NCI-H446 (cell line): Measurements from ENCODE around the gene SLC6A18.
"Not testable (repeated sequence)": the region's sequence is repeated elsewhere in the genome, so short reads cannot be mapped to it uniquely, and the experiment has no call there.

Experiments
- DNase-seq, 2 experiments: peaks; one replicate each; lab custom pipeline; 2025; lab: John Stamatoyannopoulos, UW

Gene SLC6A18

DNA sequence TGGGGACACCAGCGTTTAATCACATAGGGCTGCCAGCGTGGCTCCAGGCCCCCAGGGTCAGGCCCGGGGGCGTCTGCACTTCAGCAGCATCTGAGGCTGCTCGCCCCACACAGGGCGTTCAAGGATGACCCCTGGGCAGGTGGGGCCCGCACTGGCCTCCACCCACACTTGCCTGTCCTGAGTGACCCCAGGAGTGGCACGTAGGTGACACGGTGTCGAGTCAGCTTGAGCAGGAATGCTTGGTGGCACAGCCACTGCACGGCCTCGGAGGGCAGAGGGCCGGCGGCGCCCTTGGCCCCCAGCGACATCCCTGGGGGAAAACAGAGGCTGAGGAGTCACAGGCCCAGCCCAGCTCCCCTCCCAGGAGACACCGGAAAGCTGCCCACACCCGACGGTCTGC lies 29.0 kb downstream of the SLC6A18 start:
- DNase-seq: no peak

DNA sequence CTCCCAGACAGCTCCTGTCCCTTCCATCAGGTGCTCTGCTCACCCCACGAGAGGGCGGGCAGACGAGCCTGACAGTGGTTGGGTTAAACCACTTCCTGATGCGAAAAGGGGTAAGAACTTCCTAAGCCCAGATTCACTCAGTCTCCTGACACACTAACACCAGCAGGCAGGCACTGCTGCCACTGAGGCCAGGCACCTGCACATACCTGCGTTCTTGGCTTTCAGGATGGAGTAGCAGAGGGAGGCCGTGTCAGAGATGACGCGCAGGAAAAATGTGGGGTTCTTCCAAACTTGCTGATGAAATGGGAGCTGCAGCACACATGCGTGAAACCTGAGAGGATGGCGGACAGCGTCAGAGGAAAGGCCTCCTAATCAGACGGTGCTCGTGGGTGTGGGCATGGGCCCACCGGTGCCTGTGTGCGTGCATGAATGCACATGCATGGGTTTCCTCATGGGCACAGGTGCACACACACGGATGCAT lies 29.9 kb downstream of the SLC6A18 start:
- DNase-seq: no peak

DNA sequence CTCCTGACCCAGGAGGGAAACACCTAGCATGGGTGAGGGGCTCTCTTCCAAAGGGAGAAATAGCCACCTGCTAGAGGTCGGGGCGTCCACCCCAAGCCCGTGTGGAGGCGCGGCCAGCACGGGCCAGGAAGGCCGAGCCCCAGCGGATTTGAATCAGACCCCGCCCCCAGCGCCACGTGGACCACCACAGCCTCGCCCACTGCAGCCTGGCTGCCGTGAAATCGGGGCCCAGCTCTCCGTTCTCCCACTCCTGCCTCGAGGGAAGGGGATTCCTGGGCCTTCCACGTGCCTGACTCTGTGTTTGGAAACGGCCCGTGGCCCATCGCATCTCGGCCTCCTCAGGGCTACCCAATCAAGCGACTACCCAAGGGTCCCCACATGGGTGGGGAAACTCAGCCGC lies 31.6 kb downstream of the SLC6A18 start:
- DNase-seq: no peak

DNA sequence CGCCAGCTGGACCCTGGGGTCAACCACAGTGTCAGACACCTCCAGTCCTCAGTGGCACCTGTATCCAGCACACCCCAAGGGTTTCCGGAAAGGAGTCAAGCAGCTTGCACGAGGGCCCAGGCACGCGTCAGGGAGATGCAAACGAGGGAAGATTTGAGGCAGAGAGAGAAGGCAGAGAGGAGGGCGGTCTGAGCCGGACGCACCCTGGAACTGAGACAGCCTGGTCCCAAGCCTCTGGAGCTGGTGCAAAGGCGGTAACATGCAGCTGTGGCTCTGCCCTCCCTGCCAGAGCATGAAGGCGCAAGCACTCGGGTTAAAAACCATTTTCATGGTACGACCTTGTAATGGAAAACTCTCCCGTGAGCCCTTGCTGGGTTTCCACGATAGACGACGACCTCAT lies 32.2 kb downstream of the SLC6A18 start:
- DNase-seq: no peak

DNA sequence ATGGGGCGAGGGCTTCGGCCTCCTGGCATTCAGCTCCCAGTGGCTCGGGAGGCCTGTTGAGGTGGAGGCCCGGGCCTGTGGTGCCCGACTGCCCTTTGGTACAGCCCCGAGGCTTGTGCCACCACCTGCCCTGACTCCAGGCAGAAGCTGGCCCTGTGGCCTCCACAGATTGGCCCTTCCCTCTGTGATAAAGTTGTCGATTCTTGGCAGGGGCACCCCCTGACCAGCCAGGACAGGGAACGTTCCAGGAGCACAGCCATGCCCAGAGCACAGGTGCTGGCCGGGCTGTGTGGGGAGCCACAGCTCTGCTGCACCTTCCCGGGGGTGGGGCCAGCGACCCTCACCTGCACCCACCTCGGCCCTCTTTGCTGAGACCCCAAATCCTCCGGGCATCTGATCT lies 32.7 kb downstream of the SLC6A18 start:
- no peak for DNase-seq

DNA sequence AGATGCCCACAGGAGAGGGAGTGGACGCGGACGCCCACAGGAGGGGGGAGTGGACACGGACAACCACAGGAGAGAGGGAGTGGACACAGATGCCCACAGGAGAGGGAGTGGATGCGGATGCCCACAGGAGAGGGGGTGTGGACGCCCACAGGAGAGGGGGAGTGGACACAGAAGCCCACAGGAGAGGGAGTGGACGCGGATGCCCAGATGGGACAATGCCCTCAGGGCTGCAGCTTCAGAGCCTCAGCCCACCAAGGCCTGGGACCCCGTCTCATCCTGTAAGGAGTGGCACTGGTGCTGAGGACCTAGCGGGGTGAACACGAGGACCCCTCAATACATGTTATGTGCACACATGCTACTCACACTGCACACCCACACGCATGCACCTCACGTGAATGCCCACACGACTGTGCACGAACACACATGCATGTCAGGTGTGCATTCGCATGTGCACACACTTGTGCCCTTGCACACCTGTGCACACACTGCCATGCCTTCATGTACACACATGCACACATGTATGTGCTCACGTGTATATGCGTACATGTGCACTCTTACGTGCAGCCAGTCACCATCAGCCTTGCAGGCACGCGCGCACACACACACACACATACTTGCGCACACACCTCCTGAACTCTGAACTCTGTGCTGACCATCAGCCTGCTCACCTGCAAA lies 34.8 kb downstream of the SLC6A18 start:
- no peak for DNase-seq

DNA sequence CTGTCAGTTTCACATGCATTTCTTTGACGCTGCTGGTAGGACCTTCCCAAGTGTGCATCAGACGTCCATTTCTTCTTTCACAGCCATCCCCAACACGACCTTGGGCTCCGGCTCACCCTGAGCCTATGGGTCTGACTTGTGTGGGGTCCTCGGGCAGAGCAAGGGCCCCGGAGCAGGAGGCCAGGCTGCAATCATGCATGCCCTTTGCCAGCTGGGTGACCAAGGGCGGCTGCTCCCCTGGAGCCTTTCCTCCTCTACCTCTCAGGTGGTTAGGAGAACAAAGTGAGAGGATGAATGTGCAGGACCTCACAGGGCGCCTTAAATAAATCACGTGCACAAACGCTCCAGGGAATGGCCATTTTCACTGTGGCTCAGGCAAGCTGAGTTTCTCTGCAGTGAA lies 36.5 kb downstream of the SLC6A18 start:
- DNase-seq: no peak

DNA sequence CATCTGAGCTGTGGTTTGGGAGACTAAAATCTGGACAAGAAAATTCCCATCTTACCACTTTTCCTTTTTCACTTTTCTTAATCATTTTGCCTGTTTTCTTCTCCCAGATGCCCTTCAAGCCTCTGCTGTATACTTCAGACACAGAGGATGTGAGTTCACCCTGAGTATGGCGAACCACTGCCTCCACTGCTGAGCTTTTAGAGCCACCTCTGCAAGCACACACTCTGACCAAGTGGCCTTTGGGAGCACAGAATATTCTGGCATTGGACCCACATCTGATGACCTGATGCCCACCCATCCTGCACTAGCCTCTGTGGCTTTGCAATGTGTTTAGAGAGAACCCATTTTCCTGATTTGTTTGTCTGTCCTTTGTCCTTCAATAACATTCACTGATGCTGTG lies 37.2 kb downstream of the SLC6A18 start:
- DNase-seq: no peak

DNA sequence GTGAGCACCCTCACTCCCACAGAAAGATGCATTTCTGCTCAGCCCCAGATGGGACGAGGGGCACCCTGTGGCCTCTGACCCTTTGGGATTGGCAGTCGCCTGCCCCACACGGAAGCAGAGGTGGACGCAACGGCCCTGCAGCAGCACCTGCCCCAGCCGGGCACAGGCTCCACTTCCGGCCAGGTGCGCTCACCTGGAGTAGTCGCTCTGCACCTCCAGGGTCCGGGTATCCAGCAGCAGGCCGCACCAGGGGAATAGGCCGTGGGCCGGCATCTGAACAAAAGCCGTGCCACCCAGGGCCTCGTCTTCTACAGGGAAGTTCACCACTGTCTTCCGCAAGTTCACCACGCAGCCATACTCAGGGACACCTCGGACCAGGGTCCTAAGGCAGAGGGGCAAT lies 39.0 kb downstream of the SLC6A18 start:
- no peak for DNase-seq

DNA sequence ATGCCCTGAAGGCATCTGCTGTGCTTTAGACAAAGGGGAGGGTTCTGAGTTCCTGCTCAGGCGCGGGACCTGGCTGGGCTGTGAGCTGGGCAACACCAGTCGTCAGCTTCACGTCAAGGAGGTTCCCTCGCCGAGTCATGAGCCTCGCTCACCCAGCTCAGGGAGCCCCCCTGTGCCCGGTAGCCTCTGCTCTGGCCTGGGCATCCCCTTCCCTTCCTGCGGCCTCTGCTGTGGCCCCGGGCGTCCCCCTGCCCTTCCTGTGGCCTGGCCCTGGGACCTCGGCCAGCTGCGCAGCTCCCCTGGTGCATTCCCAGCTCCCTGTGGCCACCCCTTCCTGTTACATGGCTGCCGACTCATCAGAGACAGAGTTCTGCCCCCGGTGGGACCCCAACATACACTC lies 39.8 kb downstream of the SLC6A18 start:
- DNase-seq: no peak

DNA sequence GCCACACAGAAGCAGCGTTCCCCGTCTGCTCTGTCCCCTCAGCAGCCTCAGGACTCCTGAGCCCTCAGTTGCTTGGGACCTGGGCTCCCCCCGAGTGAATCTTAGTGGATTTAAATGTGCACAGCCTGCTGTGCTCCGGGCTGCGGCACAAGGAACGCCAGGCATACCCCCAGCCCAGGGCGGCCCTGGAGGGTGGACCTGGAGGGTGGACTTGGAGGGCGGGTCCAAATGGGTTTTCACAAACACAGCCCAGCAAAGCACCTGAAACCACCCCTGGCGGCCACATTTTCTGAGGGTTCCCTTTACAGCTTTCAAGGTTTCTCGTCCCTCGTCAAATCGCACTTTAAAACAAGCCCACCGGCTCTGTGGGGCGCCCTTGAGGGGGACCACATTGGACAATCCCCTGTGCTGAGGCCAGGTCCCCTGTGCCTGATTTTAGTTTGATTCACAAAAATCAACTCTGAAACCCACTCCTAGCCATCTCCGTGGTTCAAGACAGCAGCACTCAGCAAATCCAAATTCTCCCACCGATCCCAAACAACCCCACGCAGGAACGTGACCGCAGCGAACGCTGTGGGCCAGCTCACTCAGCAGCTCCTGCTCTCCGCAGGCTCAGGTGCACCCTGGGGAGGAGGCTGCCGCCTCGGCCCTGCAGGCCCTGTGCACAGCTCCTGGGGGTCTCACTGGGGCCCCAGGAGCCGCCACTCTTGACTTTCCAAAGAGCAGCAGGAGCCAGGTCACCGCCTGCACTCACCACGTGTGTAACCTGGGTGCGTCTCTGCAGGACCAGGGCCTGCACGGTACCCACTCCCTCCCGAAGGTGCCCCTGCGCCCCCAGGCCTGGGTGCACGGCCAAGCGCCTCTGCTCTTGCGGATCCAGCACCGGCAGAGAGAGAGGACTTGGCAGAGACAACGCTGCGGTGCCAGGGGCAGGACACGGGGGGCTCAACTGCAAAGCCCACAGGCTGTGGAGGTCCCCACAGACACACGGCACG lies 40.6 kb downstream of the SLC6A18 start:
- no peak for DNase-seq

DNA sequence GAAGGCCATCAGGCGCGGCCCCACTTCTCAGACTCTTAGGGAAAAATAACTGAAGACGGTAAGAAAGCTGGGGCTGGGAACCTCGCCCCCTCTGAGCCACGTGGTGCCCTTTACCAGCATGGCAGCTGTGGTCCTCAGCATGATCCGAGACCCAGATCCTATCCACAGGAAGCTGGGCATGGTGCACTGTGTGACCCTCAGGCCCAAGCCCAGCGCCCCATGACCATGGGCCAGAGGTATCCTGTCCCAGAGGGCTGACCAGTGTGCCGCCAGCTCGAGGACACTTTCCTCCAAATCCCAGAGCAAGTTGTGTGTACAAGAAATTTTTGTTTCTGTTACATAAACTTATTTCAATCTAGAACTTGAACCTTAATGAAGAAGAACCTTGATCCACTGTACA lies 41.6 kb downstream of the SLC6A18 start:
- DNase-seq: no peak

DNA sequence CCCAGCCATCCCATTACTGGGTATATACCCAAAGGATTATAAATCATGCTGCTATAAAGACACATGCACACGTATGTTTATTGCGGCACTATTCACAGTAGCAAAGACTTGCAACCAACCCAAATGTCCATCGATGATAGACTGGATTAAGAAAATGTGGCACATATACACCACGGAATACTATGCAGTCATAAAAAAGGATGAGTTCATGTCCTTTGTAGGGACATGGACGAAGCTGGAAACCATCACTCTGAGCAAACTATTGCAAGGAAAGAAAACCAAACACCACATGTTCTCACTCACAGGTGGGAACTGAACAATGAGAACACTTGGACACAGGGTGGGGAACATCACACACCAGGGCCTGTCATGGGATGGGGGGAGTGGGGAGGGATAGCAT lies 42.3 kb downstream of the SLC6A18 start:
- not testable (repeated sequence) for DNase-seq

DNA sequence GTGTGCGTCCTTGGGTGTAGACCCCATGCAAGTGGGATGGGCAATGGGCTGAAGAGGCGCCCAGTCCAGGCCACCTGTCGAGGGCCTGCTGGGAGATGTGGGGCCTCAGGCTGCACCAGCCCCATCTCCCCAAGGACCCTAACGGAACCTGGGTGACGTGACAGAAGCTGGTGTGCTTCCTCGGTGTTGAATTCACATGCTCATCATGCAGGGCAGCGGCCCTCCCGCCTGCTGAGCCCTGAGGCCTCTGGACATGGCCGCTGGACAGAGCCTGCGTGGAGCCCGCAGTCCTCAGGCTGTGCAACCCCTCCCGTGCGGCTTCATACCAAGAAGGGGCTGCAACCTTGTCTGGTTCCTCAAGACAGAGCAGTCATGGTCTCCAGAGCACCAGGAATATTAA lies 42.9 kb downstream of the SLC6A18 start:
- no peak for DNase-seq

DNA sequence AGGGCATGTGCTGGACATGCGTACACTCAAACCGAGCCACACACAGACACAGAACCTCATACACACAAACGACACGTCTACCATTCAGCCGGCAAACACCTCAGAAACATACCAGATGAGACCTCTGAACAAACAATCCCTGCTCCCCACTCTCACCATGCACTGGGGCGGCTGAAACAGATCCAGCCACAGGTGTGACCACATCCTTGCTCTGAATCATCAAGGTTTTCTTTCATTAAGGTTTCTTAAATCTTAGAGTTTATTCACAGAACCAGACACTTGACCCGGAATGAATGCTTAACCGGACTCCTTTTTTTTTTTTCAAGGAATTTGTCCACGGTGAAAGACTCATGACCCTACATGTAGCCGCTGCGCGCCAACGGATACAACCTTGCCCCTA lies 43.5 kb downstream of the SLC6A18 start:
- DNase-seq: no peak

DNA sequence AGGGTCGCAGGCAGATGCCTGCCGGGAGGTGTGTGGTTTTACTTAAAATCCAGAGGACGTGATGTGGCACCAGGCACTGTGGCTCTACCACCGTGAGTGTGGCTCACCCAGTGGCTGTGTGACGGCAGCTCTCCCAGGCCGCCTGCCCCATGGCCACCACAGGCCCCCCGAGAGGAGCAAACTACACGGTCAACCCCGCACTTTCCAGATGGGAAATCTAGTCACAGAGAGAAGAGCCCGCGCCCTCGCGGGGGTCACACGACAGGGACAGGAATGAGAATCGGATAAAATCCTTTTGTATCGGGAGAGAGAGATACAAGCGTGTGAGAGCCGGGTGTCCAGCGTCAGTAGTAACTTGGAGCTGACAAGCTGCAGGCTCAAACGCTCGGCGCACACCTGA lies 45.2 kb downstream of the SLC6A18 start:
- no peak for DNase-seq

DNA sequence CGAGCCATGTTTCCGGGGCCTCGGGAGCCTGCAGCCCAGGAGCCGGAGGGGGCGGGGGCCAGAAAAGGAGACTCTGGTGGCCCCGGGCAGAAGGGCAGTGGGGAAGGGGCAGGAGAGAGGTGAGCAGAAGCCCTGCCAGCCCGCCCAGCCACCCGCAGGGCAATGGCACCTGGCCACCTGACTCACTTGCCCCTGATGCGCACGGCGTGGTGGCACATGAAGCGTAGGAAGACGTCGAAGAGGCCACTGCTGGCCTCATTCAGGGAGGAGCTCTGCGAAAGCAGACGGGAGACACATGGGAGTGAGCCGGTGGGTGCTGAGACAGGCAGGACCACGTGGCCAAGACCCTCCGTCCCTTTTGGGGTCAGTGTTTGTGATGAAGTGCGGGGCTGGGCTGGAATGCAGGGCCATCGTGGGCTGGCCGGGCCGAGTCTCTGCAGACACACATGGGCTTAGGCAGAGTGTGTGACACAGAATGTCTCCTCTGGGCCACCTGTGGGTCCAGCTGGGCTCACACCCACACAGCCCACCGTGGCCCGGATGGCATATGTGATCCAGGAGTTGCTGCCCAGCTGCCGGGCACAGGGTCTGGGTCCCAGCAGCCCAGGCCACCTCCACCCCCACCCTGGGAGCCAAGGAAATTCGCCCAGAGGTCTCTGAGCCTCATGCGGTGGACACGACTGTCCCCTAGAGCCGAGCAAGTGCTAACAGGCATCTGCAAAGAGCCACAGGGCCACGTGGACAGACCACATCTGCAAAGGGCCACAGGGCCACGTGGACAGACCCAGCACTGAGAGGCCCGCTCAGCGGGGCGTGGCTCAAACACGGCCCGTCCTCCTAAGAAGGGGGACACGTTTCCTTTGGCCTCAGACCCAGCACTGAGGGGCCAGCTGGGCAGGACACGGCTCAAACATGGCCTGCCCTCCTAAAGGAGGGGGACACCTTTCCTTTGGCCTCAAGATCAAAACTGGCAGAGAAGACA lies 46.0 kb downstream of the SLC6A18 start:
- no peak for DNase-seq

DNA sequence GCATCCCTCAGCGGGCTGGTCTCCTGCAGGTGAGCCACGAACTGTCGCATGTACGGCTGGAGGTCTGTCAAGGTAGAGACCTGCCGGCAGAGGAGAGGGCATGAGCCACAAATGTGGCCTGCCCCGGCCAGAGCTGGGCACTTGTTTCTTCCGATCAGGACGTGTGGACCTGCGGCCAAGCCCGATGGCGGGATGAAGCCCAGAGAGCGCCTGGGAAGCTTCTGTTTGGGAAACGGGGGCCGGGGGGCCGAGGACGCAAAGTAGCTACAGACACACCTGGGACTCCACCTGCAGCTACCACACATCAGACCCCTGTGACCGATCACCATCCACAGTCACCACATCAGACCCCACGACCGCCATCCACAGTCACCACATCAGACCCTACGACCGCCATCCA lies 47.0 kb downstream of the SLC6A18 start:
- no peak for DNase-seq

DNA sequence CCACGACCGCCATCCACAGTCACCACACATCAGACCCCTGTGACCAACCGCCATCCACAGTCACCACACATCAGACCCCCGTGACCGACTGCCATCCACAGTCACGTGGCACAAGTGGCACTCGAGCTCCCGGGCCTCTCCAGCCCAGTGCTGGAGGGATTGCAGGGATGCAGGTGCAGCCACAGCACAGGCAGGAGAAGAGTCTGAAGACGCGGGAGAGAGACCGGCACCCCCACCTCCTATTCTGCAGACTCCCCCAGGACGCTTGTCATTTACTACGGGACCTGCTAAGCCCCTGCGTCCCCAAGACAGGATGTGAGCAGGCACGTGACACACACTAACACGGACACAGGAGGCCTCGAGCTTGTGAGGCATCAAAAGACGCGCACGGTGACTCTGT lies 48.6 kb downstream of the SLC6A18 start:
- no peak for DNase-seq

DNA sequence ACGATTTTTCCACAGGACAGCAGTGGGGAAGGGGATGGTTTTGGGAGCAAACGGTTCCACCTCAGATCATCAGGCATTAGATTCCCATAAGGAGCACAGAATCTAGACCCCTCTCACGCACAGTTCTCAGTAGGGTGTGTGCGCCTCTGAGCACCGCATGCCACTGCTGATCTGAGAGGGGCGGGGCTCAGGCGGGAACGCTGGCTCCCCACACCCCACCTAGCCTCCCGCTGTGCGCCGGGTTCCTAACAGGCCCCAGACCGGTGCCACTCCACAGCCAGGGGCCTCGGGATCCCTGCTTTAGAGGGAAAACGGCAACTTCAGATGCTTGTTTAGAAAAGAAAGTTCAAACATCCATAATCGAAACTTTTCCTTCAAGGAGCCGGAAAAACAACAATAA lies 49.3 kb downstream of the SLC6A18 start:
- no peak for DNase-seq

DNA sequence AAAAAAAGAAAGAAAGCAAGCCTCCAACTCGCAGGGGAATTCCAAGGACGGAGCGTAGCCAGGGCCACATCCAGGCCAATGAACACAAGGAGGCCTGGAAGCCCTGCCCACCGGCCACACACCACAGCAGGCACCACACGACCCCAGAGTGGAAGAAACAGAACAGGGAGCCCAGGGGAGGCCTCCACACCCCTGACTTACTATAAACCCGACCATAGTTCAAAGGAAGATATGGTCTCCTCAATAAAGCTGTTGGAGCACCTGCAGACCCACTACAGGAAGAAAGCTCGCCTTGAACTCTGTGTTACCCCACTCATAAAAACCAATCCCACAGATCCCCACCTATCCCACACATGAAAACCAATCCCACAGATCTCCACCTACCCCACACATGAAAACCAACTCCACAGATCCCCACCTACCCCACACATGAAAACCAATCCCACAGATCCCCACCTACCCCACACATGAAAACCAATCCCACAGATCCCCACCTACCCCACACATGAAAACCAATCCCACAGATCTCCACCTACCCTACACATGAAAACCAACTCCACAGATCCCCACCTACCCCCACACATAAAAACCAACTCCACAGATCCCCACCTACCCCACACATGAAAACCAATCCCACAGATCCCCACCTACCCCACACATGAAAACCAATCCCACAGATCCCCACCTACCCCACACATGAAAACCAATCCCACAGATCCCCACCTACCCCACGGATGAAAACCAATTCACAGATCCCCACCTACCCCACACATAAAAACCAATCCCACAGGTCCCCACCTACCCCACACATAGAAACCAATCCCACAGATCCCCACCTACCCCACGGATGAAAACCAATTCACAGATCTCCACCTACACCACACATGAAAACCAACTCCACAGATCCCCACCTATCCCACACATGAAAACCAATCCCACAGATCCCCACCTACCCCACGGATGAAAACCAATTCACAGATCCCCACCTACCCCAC lies 50.5 kb downstream of the SLC6A18 start:
- not testable (repeated sequence) for DNase-seq
